ENCODE measurements around the gene ZNF503. TPM values are rescaled to one million over a fixed set of nuclear protein-coding genes. Genes with fewer than 3 reads are reported as not detected.

Gene ZNF503
- total RNA-seq, 1 donor from 2014 or later = 36.2 TPM

DNA sequence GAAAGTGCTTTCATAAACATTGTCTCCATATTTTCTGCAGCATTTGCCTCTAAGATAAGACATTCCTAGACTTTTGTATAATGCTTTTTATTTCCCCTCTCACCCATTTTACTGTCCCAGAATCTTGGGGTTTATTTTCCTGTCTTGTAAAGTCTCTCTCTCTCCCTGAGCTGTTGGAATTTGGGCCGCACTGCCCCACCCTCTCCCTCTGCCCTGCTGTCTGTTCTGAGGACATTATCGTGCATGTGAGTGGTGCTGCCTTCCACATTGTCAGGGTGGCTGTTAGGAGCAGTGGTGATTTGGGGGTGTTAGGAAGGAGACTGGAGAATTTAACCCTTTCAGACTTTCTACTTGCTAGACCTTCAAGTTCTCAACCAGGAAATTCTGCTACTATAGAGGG lies 46.6 kb upstream of the ZNF503 start:
- intact Hi-C loops (cut with DNase I) = no loop called here
- H3K4me3 ChIP-seq = no peak overlapping the region
- DNase-seq = no peak

GRCh38 chr10:75446508-75446907 lies 44.9 kb upstream of the ZNF503 start:
- Histone ChIP-seq H3K27ac (no peak overlapping the region), H3K4me1 (no peaks in the 10 kb centered on the region), H3K27me3 (no peaks in the 10 kb centered on the region), H3K4me3 (no peak overlapping the region), H3K36me3 (no peaks in the 10 kb centered on the region), H3K9me3 (peaks cover 4% of the 10 kb centered on the region)
- DNase-seq (no peak), ATAC-seq (no peak)
- TF ChIP-seq CTCF (IDR thresholded peaks at IDR 0.05) = no peak
- intact Hi-C loops (cut with DNase I) = no loop called here

More for the DNA sequence above, 46.6 kb upstream of the ZNF503 start:
- Histone ChIP-seq H3K9me3 (peaks cover 4% of the 10 kb centered on the region), H3K27ac (no peak overlapping the region), H3K4me1 (no peaks in the 10 kb centered on the region), H3K36me3 (no peaks in the 10 kb centered on the region), H3K27me3 (no peaks in the 10 kb centered on the region)
- no peak for TF ChIP-seq CTCF (IDR thresholded peaks at IDR 0.05)
- ATAC-seq = no peak

DNA sequence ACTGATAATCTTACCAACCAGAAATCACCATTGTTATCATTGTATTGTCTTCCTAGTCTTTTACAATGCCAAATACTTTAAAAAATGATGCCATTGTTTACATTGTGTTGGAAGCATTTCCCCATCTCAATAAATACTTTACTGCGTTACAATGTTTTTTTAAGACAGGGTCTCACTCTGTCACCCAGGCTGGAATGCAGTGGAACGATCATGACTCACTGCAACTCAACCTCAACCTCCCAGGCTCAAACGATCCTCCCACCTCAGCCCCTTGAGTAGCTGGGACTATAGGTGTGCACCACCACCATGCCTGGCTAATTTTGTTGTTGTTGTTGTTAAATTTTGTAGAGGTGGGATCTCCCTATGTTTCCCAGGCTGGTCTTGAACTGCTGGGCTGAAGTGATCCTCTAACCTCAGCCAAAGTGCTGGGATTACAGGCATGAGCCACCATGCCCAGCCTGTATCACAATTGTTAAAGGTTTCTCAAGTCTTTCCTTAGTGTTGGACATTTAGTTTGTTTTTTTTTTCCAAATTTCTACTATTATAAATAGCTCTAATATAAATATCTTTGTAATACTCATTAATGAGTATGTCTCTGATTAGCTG lies 43.3 kb upstream of the ZNF503 start:
- ATAC-seq = no peak
- no peak for TF ChIP-seq CTCF (IDR thresholded peaks at IDR 0.05)
- no peaks in the 10 kb centered on the region for H3K36me3 ChIP-seq

DNA sequence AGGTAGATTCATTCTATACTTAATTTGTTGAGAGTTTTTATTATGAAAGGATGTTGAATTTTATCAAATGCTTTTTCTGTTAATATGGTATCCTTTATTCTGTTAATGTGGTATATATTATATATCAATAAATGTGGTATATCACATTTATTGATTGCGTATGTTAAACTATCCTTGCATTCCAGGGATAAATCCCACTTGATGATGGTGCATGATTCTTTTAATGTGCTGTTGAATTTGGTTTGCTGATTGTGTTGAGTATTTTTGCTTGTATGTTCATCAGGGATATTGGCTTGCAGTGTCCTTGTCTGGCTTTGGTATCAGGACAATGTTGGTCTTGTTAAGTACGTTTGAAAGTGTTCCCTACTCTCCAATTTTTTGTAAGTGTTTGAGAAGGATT lies 41.8 kb upstream of the ZNF503 start:
- Histone ChIP-seq H3K9me3 (peaks cover 4% of the 10 kb centered on the region), H3K27me3 (no peaks in the 10 kb centered on the region), H3K4me1 (no peaks in the 10 kb centered on the region), H3K36me3 (no peaks in the 10 kb centered on the region), H3K27ac (no peak overlapping the region), H3K4me3 (no peak overlapping the region)
- no peak for TF ChIP-seq CTCF (IDR thresholded peaks at IDR 0.05)
- intact Hi-C loops (cut with DNase I) = no loop called here
- DNase-seq = no peak
- ATAC-seq = no peak

More for the DNA sequence above, 43.3 kb upstream of the ZNF503 start:
- Histone ChIP-seq H3K4me3 (no peak overlapping the region), H3K27me3 (no peaks in the 10 kb centered on the region), H3K9me3 (peaks cover 4% of the 10 kb centered on the region), H3K27ac (no peak overlapping the region), H3K4me1 (no peaks in the 10 kb centered on the region)
- no peak for DNase-seq
- intact Hi-C loops (cut with DNase I) = no loop called here

DNA sequence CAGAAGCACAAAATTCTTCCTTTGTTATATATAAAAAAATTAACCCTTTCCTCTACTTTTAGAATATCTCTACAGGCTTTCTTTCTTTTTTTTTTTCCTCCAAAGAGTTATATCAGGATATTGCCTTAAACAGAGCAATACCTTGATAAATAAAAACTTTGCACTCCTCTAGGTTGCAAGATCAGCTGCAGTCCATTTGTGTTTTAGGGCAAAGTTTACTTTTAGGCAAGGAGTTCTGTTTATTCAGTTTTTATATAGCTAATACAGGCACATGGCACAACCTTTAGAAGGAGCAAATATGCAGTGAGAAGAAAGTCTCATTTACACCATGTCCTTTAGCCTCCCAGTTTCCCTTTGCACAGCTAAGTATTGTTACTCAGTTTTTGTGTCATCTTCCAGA lies 40.1 kb upstream of the ZNF503 start:
- TF ChIP-seq CTCF (IDR thresholded peaks at IDR 0.05) = no peak
- H3K4me3 ChIP-seq = no peak overlapping the region

DNA sequence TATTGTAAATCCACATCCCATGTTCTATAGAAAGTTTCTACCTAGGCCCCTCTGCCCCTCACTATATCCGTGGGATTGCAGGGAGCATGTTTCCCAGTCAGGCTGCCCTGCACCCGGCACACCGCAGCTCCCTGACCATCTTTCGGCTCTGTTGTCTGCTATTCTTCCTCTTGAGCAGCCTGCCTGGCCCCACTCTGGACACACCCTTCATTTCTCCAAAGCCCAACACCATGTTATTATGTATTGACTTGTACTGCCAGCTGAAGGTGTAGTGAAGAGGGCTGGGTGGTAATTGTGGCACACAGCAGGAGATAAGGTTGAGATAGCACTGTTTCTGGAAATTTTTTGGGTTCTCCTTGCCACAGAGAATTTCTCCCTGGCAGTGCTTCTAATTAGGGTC lies 39.6 kb upstream of the ZNF503 start:
- no peak overlapping the region for H3K4me3 ChIP-seq
- no peak overlapping the region for H3K27ac ChIP-seq
- H3K27me3 ChIP-seq = no peaks in the 10 kb centered on the region
- ATAC-seq (no peak), DNase-seq (no peak)
- TF ChIP-seq CTCF (IDR thresholded peaks at IDR 0.05) = no peak
- peaks cover 4% of the 10 kb centered on the region for H3K9me3 ChIP-seq
- no peaks in the 10 kb centered on the region for H3K36me3 ChIP-seq
- intact Hi-C loops (cut with DNase I) = no loop called here
- no peaks in the 10 kb centered on the region for H3K4me1 ChIP-seq

More for the DNA sequence above, 40.1 kb upstream of the ZNF503 start:
- DNase-seq = no peak
- intact Hi-C loops (cut with DNase I) = no loop called here
- Histone ChIP-seq H3K4me1 (no peaks in the 10 kb centered on the region), H3K27ac (no peak overlapping the region), H3K27me3 (no peaks in the 10 kb centered on the region), H3K36me3 (no peaks in the 10 kb centered on the region), H3K9me3 (peaks cover 4% of the 10 kb centered on the region)
- no peak for ATAC-seq
